Stomach (tissue), 4 donors: ENCODE measurements around the gene VEGFA.

Source experiments
- EP300 ChIP-seq: sonication (generic); formaldehyde crosslinking; IDR thresholded peaks from one replicate; pipeline ENCODE4 v1.6.1; 2017; ENCODE audit warnings: antibody characterized with exemption
- POLR2A ChIP-seq, 4 donors: fragments of 450-650 bp; IDR thresholded peaks; one replicate each; pipeline ENCODE4 v1.6.1; 2016; ENCODE audit warnings: antibody characterized with exemption in 4 of 4, control low read depth in 2 of 4, mild to moderate bottlenecking in 1 of 4, moderate library complexity in 1 of 4
- POLR2AphosphoS5 ChIP-seq, 3 donors: sonication (generic); formaldehyde crosslinking; IDR thresholded peaks; one replicate each; pipeline ENCODE4 v1.6.1; 2016; ENCODE audit warnings: antibody characterized with exemption in 3 of 3
- TF ChIP-seq, protein P1 (sequence below), 7 experiments: fragments of 450-650 bp in 4 of 7; fragments of 200-600 bp in 3 of 7; sonication (generic) in 3 of 7; IDR thresholded peaks; one replicate each; pipeline ENCODE4 v1.5.1; 2016 to 2019; ENCODE audit warnings: antibody characterized with exemption in 7 of 7, control low read depth in 2 of 7, mild to moderate bottlenecking in 1 of 7

DNA sequence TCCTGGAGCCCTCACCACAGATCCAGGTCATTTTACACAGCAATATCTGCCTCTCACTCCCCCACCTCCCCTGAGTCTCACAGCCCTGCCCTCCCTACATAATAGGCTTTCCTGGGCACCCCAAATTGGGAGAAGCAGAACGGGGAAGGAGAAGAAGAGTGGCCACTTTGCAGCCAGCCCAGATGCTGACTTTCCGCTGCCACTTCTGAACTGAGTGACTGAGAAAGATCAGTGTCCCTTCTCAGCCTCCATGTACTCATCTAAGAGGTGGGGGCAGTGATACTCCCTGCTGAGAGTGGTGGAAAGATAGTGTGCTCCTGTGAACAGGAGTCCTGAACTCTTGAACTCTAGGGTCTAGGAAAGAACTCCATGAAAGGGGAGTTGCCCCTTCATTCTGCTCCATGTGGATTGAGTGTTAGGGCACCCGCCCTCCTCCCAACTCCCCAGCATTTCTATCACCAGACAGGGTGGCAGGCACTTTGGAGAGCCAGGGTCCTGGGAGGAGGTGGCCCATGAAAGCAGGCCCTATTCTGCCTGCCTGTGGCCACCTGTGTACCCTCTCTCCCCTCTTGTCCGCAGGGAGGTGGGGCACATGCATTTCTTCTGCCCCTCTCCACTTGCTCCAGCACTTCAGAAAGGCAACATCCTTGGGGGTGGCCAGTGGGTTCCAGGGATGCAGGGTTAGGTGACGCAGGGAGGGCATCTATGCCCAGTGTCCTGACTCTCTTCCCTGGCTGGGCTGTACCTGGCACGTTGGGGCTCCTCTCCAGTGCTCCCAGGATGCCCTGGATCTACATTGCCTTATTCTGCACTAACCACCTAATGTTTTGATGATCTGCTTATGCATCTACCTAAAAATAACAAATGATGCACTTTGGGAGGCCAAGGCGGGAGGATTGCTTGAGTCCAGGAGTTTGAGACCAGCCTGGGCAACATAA, 44.1 kb upstream of the VEGFA start:
- no peak for TF ChIP-seq EP300
- TF ChIP-seq, protein P1, sequence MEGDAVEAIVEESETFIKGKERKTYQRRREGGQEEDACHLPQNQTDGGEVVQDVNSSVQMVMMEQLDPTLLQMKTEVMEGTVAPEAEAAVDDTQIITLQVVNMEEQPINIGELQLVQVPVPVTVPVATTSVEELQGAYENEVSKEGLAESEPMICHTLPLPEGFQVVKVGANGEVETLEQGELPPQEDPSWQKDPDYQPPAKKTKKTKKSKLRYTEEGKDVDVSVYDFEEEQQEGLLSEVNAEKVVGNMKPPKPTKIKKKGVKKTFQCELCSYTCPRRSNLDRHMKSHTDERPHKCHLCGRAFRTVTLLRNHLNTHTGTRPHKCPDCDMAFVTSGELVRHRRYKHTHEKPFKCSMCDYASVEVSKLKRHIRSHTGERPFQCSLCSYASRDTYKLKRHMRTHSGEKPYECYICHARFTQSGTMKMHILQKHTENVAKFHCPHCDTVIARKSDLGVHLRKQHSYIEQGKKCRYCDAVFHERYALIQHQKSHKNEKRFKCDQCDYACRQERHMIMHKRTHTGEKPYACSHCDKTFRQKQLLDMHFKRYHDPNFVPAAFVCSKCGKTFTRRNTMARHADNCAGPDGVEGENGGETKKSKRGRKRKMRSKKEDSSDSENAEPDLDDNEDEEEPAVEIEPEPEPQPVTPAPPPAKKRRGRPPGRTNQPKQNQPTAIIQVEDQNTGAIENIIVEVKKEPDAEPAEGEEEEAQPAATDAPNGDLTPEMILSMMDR (IDR thresholded peaks at IDR 0.05), result no peak
- no peak for TF ChIP-seq POLR2AphosphoS5 (IDR thresholded peaks at IDR 0.05)
- no peak for TF ChIP-seq POLR2A (IDR thresholded peaks at IDR 0.05)
